IPS DF 6.9 (cell line): ENCODE data around the gene ZNF76.

Source experiments
- DNase-seq: peaks from one replicate; pipeline ENCODE4 v3.0.0-alpha.2; 2013; ENCODE audit warnings: low read depth, low spot score
- H3K27ac ChIP-seq: one replicate; pipeline ENCODE4 v1.5.1; 2013; ENCODE audit warnings: low read length, control low read depth
- H3K27me3 ChIP-seq: 2 replicates; pipeline ENCODE4 v1.6.1; 2013; ENCODE audit warnings: mild to moderate bottlenecking, low read length; ENCODE audit not compliant: control insufficient read depth, insufficient read depth
- H3K36me3 ChIP-seq: 2 replicates; pipeline ENCODE4 v1.6.1; 2013; ENCODE audit warnings: low read length; ENCODE audit not compliant: control insufficient read depth, insufficient read depth
- H3K4me1 ChIP-seq: 2 replicates; pipeline ENCODE4 v1.6.1; 2013; ENCODE audit warnings: low read length; ENCODE audit not compliant: control insufficient read depth, insufficient read depth
- H3K4me3 ChIP-seq: 2 replicates; pipeline ENCODE4 v1.5.1; 2013; ENCODE audit warnings: mild to moderate bottlenecking, low read length
- H3K9me3 ChIP-seq: 2 replicates; pipeline ENCODE4 v1.6.1; 2013; ENCODE audit warnings: low read length, inconsistent platforms; ENCODE audit not compliant: control insufficient read depth, insufficient read depth
- WGBS: extraction: QIAGEN DNeasy Blood & Tissue Kit; methylation state at CpG from one replicate; pipeline ENCODE4 v1.1.7; 2013; ENCODE audit warnings: mixed read lengths, missing lambda C conversion rate; ENCODE audit not compliant: insufficient read length, insufficient coverage; 5-methylcytosine and 5-hydroxymethylcytosine counted together

Gene ZNF76

DNA sequence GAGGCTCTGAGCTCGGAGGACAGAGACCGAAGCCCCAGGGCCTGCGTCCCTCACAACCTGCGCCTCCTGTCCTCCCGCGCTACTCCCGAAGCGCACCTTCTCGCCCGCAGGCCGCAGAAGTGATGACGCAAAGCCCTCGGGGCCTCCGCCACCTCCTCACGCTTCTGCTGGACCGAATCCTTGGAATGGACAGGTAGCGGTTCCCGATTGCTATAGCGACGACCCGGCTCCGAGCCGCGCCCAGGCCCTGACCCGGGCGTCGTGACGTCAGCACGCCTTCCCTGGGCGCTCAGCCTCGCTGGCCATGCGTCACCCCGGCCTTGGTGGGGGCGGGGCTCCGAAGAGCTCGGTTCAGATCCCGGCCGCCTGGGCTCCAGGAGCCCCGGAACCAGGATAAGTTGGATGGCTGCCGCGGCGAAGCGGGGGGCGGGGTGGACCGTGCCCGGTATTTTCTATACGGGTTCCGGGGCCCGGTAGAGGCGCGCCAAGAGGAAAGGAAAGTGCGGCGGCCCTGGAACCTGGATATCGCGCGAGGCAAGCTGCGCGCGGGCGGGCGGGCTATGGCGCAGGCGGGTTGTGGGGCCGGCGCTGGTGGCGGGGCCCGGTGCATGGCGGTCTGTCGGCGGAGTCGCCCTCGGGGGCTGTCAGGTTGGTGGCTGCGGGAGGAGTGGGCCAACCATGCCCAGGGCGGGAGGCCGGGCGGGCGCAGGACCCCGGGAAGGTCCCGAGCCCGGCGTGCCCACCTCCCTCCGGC is at the start of gene ZNF76:
Gene ZNF76, plus strand, starts transcription at position 542 of the 754 bp plus-strand sequence. CDS start 21,417 bp downstream, outside the sequence.
- Histone ChIP-seq H3K27ac (no peak within 1 kb of the TSS), H3K27me3 (no peaks in the 10 kb centered on the region), H3K9me3 (no peaks in the 10 kb centered on the region), H3K4me1 (no peaks in the 10 kb centered on the region), H3K4me3 (peak within 1 kb of the TSS; percentile 82), H3K36me3 (no peaks in the 10 kb centered on the region)
- no CpG with 5 or more reads among the region's 82 CpGs for WGBS
- DNase-seq: peak; percentile 90

- H3K27me3 ChIP-seq: peaks cover 58% of the 10 kb centered on the region
- no CpG with 5 or more reads among the region's 51 CpGs for WGBS
- DNase-seq: no peak
- H3K9me3 ChIP-seq: no peaks in the 10 kb centered on the region
- H3K36me3 ChIP-seq: no peaks in the 10 kb centered on the region
- H3K4me3 ChIP-seq: peak overlapping the region; percentile 47; the same call in 1 of the 2 replicates
- no peak overlapping the region for H3K27ac ChIP-seq
- peaks cover 12% of the 10 kb centered on the region for H3K4me1 ChIP-seq
Measured at GRCh38 chr6:35213298-35213791, 46.2 kb upstream of the ZNF76 start.

- Histone ChIP-seq H3K9me3 (no peaks in the 10 kb centered on the region), H3K36me3 (no peaks in the 10 kb centered on the region), H3K27ac (no peak within 1 kb of the TSS), H3K4me3 (peak within 1 kb of the TSS; percentile 47; the same call in 1 of the 2 replicates), H3K27me3 (peaks cover 53% of the 10 kb centered on the region), H3K4me1 (peaks cover 12% of the 10 kb centered on the region)
- peak; percentile 35 for DNase-seq
- WGBS: no CpG with 5 or more reads among the region's 89 CpGs
Measured at GRCh38 chr6:35213824-35214756, 45.4 kb upstream of the ZNF76 start, which contains the start of gene SCUBE3. Gene SCUBE3, plus strand, starts transcription at chr6:35213956. Its CDS starts 463 bp downstream, at chr6:35214419.

DNA sequence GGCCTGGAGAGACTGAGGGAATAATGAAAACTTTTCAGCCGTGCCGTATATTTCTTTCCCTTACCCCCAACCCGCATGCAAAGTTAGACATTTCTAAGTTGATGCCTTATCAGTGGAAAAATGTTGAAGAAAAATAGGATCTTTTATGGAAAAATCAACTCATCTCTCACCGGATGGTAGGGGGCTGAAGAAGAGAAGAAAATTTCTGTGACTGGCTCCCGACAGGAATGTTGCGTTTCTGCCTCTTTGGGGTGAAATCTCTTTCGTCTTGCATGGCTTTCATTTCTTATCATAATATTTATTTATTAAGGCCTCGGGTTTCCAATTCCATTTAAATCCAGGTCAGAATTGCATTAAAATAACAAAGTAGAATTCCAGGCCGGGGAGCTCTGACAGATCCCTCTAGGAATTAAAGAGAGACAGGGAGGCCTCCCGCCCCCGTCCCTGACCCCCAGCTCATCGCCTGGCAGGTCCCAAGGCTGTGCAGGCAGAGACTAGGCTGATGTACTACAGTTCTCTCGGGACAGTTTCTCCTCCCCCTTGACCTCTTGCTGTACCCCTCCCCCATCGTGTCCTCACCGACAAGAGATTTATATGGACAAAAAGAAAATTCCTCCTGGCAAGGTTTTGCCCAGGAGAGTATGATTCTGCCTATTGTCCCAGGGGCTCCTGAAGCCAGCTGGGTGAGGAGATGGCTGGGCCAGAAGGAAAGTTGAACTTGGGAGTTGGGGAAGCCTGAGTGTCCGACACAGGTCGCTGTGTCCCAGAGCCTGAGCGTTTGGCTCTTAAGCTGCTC is 44.5 kb upstream of the ZNF76 start:
- H3K27ac ChIP-seq: no peak overlapping the region
- H3K36me3 ChIP-seq: no peaks in the 10 kb centered on the region
- no peak for DNase-seq
- H3K27me3 ChIP-seq: peaks cover 47% of the 10 kb centered on the region
- WGBS: no CpG with 5 or more reads among the region's 18 CpGs
- H3K4me3 ChIP-seq: no peak overlapping the region; the same call in 1 of the 2 replicates
- no peaks in the 10 kb centered on the region for H3K9me3 ChIP-seq
- H3K4me1 ChIP-seq: peaks cover 12% of the 10 kb centered on the region

GRCh38 chr6:35215665-35216411 is 43.7 kb upstream of the ZNF76 start:
- no peak overlapping the region for H3K27ac ChIP-seq
- no peaks in the 10 kb centered on the region for H3K36me3 ChIP-seq
- no CpG with 5 or more reads among the region's 6 CpGs for WGBS
- DNase-seq: no peak
- H3K9me3 ChIP-seq: no peaks in the 10 kb centered on the region
- peaks cover 48% of the 10 kb centered on the region for H3K27me3 ChIP-seq
- H3K4me1 ChIP-seq: peaks cover 12% of the 10 kb centered on the region
- no peak overlapping the region for H3K4me3 ChIP-seq

DNA sequence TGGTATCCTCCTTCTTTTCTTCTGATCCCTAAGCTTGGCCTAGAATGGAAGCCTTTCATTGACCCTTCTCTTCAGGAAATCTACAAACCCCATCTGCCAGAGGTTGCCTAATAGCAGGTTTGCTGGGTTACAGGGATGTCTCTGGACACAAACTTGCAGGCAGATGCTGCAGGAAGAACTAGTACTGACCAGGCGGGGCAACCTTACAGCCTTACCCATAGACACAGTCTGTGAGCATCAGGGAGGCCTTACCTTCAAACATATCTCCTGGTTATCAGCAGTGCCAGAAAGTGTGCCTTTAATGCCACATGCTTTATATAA is 43.2 kb upstream of the ZNF76 start:
- Histone ChIP-seq H3K4me3 (no peak overlapping the region), H3K4me1 (peaks cover 12% of the 10 kb centered on the region), H3K27me3 (peaks cover 46% of the 10 kb centered on the region), H3K27ac (no peak overlapping the region), H3K9me3 (no peaks in the 10 kb centered on the region), H3K36me3 (no peaks in the 10 kb centered on the region)
- no CpG with 5 or more reads among the region's 1 CpG for WGBS
- no peak for DNase-seq

DNA sequence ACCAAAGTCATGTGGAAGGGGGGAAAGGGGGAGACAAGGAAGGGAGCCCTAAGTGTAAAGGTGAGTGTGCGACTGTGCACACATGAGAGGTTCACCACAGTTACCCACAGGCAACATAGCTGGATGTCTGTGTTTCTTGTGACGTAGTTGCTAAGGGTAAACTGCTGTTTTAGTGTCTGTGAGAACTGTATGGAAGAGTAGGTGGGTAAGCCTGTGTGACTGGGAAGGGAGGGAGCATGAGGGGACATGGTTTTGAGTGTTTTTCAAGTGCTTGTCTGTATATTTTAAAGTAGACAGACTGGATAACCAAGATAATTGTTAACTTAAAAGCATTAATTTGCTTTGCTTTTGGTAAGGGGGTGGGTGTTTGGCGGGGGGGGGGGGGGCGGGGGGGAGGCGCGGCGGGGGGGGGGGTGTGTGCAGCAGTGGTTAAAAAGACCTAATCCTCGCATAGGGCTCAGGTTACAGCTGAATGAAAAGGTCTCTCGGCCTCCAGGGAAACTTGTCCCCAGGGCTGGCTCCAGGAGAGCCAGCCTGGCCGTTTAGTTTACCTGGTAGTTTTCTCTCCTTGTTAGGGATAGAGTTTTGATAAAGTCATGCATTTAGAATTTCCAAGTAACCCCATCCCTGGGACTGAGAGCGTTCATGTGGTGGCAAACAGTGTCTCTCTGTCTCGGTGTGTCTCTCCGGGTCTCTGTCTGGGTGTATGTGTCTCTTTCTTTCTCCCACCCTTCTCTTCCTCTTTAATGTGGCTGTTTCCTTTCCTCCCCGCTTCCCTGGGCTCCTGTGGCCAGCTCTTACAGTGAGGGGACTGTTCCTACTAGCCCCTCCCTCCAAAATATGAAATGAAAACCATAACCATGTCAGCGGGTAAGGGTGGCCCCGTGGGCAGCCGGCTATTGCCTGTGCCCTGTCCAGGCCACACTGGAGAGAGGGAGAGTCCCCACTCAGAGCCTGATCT is 42.4 kb upstream of the ZNF76 start:
- WGBS: no CpG with 5 or more reads among the region's 17 CpGs
- no peak for DNase-seq
- Histone ChIP-seq H3K36me3 (no peaks in the 10 kb centered on the region), H3K9me3 (no peaks in the 10 kb centered on the region), H3K27ac (no peak overlapping the region), H3K4me1 (peaks cover 12% of the 10 kb centered on the region), H3K27me3 (peaks cover 40% of the 10 kb centered on the region), H3K4me3 (no peak overlapping the region)

DNA sequence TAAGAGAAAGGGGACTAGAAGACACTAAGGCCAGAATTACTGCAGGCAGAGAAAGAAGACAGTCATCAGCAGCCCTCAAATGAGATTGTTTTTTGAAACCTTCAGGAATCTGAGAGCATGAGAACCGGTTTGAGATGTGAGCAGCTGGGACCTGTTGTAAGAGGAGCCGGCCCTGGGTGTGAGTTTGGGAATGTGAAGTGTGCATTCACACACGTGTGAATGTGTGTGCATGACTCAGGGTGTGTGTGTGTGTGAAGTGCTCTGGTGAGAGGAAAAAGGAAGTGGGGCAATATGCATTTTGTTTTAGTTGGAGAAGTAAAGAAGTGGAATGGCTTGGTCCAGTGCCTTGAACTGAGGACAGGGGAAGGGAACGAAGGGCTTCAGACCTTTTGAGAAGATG is 41.5 kb upstream of the ZNF76 start:
- Histone ChIP-seq H3K4me3 (no peak overlapping the region), H3K4me1 (peaks cover 12% of the 10 kb centered on the region), H3K9me3 (no peaks in the 10 kb centered on the region), H3K36me3 (no peaks in the 10 kb centered on the region), H3K27ac (no peak overlapping the region), H3K27me3 (peaks cover 31% of the 10 kb centered on the region)
- no peak for DNase-seq
- no CpG with 5 or more reads among the region's 4 CpGs for WGBS

- no peak for DNase-seq
- no CpG with 5 or more reads among the region's 4 CpGs for WGBS
- Histone ChIP-seq H3K9me3 (no peaks in the 10 kb centered on the region), H3K27me3 (peaks cover 29% of the 10 kb centered on the region; the same call in 1 of the 2 replicates), H3K27ac (no peak overlapping the region), H3K4me3 (no peak overlapping the region), H3K4me1 (peaks cover 10% of the 10 kb centered on the region), H3K36me3 (no peaks in the 10 kb centered on the region)
Measured at GRCh38 chr6:35218456-35218855, 41.1 kb upstream of the ZNF76 start.
